ENCODE results near the gene SLC41A1. TPM values are rescaled to one million over a fixed set of nuclear protein-coding genes. Genes with fewer than 3 reads are reported as not detected.
A peak's percentile ranks its signal among the peaks of the same experiment; 100 is the strongest.

The SLC41A1 gene
- total and polyA plus RNA-seq, 7 donors = 19.8 to 87.7 (median 54.1) TPM

- Histone ChIP-seq H3K27ac (peak overlapping the region; percentile 36), H3K27me3 (ENCODE audit: insufficient read depth in 3 of 3, low read length in 2 of 3) (no peaks in the 10 kb centered on the region), H3K9me3 (no peaks in the 10 kb centered on the region), H3K36me3 (ENCODE audit: insufficient read depth in 1 of 2, low read depth in 1 of 2) (no peaks in the 10 kb centered on the region), H3K4me1 (peaks cover 9% of the 10 kb centered on the region), H3K4me3 (no peak overlapping the region)
- TF ChIP-seq CTCF (IDR thresholded peaks at IDR 0.05) = no peak
- ATAC-seq (peak; percentile 48 to 82 (median 61)), DNase-seq (no peak)
- intact Hi-C loops (cut with DNase I) = no loop called here
- 40 to 57% (median 47%) methylated on average over 3 of the region's 3 CpGs for WGBS, 3 donors
These were observed 30.2 kb upstream of the SLC41A1 start for GRCh38 chr1:205843036-205843859.

GRCh38 chr1:205842229-205842628, 29.2 kb upstream of the SLC41A1 start:
- WGBS, 3 donors = 51 to 85% (median 58%) methylated on average over 2 of the region's 2 CpGs
- Histone ChIP-seq H3K4me1 (peaks cover 9% of the 10 kb centered on the region), H3K4me3 (no peak overlapping the region), H3K9me3 (no peaks in the 10 kb centered on the region), H3K27me3 (ENCODE audit: insufficient read depth in 3 of 3, low read length in 2 of 3) (no peaks in the 10 kb centered on the region), H3K27ac (no peak overlapping the region), H3K36me3 (ENCODE audit: insufficient read depth in 1 of 2, low read depth in 1 of 2) (no peaks in the 10 kb centered on the region)
- no peak for TF ChIP-seq CTCF (IDR thresholded peaks at IDR 0.05)
- ATAC-seq (peak in 1 of 4 donors; percentile 23), DNase-seq (no peak)
- intact Hi-C loops (cut with DNase I) = no loop called here

DNA sequence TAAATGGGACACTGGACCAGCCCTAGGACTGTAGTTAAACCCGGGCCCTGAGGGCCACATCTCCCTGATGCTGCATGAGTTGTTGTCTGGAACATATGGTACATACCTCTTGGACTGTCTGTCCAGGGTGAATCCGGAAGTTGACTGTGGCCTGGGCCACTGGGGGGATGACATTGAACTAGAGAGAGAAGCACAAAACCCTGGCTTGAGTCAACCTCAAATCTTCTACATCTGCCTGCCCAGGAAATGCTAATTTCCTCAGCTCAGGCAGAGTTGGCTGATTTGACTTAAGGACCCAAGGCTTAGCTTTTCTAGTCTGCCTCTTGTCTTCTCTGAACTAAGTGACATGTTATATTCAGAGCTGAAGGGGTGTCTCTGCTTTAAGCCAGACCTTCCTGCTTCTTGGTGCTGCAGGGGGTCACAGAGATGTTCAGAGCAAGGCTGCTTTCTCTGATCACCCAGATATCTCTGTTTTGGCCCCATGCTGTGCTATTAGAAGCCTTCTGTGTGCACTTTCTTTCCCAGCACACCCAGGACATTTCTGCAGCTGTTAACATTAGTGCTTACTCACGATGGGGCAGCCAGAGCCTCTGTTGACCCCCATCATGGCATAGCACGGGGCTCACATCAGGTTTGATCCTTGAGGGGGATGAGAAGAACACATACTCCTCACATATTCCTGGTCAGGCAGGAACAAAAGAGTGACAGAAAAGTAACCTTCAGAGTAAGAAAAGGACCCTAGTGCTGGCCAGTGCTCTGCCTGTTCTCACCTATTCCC, 27.3 kb upstream of the SLC41A1 start:
- no peaks in the 10 kb centered on the region for H3K36me3 ChIP-seq (ENCODE audit: insufficient read depth in 1 of 2, low read depth in 1 of 2)
- no peaks in the 10 kb centered on the region for H3K9me3 ChIP-seq
- 55 to 70% (median 58%) methylated on average over 4 of the region's 4 CpGs for WGBS, 3 donors
- no peak overlapping the region for H3K27ac ChIP-seq
- H3K4me1 ChIP-seq = peaks cover 9% of the 10 kb centered on the region
- DNase-seq = no peak
- intact Hi-C loops (cut with DNase I) = no loop called here
- no peak for TF ChIP-seq CTCF (IDR thresholded peaks at IDR 0.05)
- no peaks in the 10 kb centered on the region for H3K27me3 ChIP-seq (ENCODE audit: insufficient read depth in 3 of 3, low read length in 2 of 3)
- no peak overlapping the region for H3K4me3 ChIP-seq
- no peak for ATAC-seq

- no peaks in the 10 kb centered on the region for H3K27me3 ChIP-seq (ENCODE audit: insufficient read depth in 3 of 3, low read length in 2 of 3)
- DNase-seq = no peak
- no peaks in the 10 kb centered on the region for H3K9me3 ChIP-seq
- TF ChIP-seq CTCF (IDR thresholded peaks at IDR 0.05) = no peak
- no peaks in the 10 kb centered on the region for H3K36me3 ChIP-seq (ENCODE audit: insufficient read depth in 1 of 2, low read depth in 1 of 2)
- no peak for ATAC-seq
- no peaks in the 10 kb centered on the region for H3K4me1 ChIP-seq
- H3K4me3 ChIP-seq = no peak overlapping the region
- intact Hi-C loops (cut with DNase I) = no loop called here
- H3K27ac ChIP-seq = no peak overlapping the region
- 81 to 84% (median 82%) methylated on average over 7 of the region's 7 CpGs for WGBS, 3 donors
These were observed 24.5 kb upstream of the SLC41A1 start for GRCh38 chr1:205837382-205837970.
